KOPT-K1 (cell line): ENCODE results near the gene RAB34.

ENCODE experiments used
- H3K27ac ChIP-seq: fragments of 200-600 bp; sonication (generic); 2 replicates; pipeline ENCODE4 v1.5.1; 2016; ENCODE audit warnings: antibody characterized with exemption, mild to moderate bottlenecking, low read depth, low read length; ENCODE audit not compliant: poor library complexity, severe bottlenecking
- H3K36me3 ChIP-seq: fragments of 200-600 bp; sonication (generic); 2 replicates; pipeline ENCODE4 v1.5.1; 2017; ENCODE audit warnings: antibody characterized with exemption, mild to moderate bottlenecking, low read length, moderate library complexity; ENCODE audit not compliant: insufficient read depth
- H3K9me3 ChIP-seq: fragments of 200-600 bp; sonication (generic); 2 replicates; pipeline ENCODE4 v1.5.1; 2017; ENCODE audit warnings: antibody characterized with exemption, low read length, mild to moderate bottlenecking; ENCODE audit not compliant: insufficient read depth, poor library complexity, severe bottlenecking

Gene RAB34

DNA sequence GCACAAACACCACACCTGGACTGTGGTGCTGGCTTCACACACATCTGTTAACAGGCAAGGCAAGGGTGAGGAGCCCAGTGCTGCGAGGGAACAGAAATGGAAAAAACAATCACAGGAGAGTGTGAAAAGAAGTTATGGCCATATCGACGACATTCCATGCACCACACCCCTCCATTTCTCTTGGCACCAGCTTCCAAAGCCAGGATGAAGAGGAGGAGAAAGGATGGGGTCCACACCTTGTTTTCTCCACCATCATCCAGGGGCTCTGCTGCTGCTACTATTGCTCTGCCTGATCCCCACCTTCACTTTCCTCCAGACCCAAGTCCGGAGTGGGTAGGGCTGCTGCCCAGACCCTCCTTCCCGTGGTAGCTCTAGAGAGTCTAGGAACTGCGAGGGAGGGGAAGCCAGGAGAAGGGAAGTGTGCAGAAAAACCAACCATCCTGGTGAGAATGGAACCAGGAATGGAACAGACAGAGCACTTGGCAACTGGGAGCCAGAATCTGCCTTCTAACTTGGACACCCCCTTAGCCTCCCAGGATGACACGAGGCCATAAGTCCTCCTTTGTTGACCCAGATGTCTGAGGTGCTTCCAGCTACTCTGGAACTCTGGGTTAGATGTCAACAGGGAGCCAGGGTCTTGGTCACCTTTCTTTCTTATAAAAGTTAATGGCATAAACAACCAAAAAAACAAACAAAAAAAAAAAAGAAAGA lies 4.8 kb downstream of the RAB34 start:
- H3K9me3 ChIP-seq, result no peaks in the 10 kb centered on the region
- peak overlapping the region; percentile 87 for H3K27ac ChIP-seq
- no peaks in the 10 kb centered on the region for H3K36me3 ChIP-seq

DNA sequence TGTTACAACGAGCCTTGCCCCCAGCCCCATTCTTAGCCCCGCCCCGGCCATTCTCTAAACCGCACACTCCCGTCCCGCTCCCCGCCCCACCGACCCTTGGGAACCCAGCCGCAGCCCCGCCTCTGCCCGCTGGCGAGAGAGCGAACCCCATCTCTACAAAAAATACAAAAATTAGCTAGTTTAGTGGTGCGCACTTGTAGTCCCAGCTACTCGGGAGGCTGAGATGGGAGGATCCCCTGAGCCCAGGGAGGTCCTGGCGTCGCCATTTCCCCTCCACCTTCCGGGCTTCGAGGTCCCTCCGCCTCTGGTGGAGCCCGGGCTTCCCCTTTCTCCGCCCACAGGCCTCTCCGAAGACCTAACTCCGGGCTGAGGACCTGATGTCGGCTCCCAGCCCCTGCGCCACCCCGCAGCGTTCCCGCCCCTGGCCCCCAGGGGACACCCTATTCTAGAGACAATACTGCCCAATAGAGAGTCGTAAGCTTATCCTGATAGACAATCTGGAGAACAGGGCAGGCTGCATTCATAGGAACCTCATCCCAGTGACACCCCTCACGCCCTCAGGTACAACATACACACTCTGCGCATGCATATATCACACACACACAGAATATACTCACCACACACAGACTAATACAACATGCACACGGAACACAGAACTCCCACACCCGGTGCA lies 5.5 kb downstream of the RAB34 start:
- H3K9me3 ChIP-seq, result no peaks in the 10 kb centered on the region
- peak overlapping the region; percentile 87 for H3K27ac ChIP-seq
- no peaks in the 10 kb centered on the region for H3K36me3 ChIP-seq

DNA sequence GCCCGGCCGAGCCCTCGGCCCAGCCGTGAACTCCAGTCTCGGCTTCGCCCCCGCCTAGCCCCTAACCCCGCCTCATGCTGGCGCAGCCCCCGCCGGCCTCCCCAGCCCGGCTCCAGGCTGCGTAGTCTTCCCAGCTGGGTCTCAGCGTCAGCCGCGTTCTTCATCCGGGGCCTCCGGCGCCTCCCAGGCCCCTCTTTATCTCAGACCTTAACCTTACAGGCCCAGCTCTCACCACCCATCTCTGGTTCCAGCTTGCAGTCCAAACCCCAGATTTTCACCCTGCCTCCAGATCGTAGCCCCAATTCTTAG lies 6.0 kb downstream of the RAB34 start, which contains the start of gene PROCA1:
TSS of gene PROCA1 (minus strand) at position 166 of the 309 bp plus-strand sequence. CDS start 228 bp downstream, outside the sequence.
- H3K9me3 ChIP-seq, result no peaks in the 10 kb centered on the region
- H3K27ac ChIP-seq, result peak within 1 kb of the TSS; percentile 87
- H3K36me3 ChIP-seq, result no peaks in the 10 kb centered on the region

GRCh38 chr17:28710861-28711722 lies 6.6 kb downstream of the RAB34 start:
- H3K36me3 ChIP-seq, result peaks cover 5% of the 10 kb centered on the region; the same call in 1 of the 2 replicates
- H3K27ac ChIP-seq, result peak overlapping the region; percentile 87
- no peaks in the 10 kb centered on the region for H3K9me3 ChIP-seq

DNA sequence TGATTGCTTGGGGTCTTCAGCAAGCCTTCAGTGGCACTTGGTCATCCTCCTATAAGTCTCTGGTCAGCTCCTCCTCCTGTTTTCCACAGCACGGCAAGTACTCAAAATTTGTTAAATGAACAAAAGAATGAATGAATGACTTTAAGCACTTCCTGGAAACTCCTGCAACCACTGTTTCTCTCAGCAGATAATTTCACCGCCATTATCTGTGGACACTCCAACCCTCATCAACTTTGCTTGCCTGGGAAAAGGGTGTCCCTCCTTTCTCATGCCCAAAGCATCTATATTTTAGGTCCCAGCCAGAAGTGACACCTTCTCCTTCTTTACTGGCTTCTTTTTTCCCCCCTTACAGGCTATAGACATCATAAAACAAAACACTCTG lies 10.3 kb downstream of the RAB34 start:
- Histone ChIP-seq H3K27ac (no peak overlapping the region), H3K9me3 (no peaks in the 10 kb centered on the region), H3K36me3 (peaks cover 43% of the 10 kb centered on the region)

GRCh38 chr17:28706471-28707338 lies 11.0 kb downstream of the RAB34 start:
- Histone ChIP-seq H3K27ac (no peak overlapping the region), H3K9me3 (no peaks in the 10 kb centered on the region), H3K36me3 (peaks cover 49% of the 10 kb centered on the region)

- Histone ChIP-seq H3K27ac (no peak overlapping the region), H3K36me3 (peaks cover 58% of the 10 kb centered on the region), H3K9me3 (no peaks in the 10 kb centered on the region)
Observed at GRCh38 chr17:28705728-28706334, 11.8 kb downstream of the RAB34 start.

GRCh38 chr17:28705074-28705659 lies 12.5 kb downstream of the RAB34 start:
- H3K9me3 ChIP-seq, result no peaks in the 10 kb centered on the region
- H3K27ac ChIP-seq, result no peak overlapping the region
- peaks cover 65% of the 10 kb centered on the region for H3K36me3 ChIP-seq

DNA sequence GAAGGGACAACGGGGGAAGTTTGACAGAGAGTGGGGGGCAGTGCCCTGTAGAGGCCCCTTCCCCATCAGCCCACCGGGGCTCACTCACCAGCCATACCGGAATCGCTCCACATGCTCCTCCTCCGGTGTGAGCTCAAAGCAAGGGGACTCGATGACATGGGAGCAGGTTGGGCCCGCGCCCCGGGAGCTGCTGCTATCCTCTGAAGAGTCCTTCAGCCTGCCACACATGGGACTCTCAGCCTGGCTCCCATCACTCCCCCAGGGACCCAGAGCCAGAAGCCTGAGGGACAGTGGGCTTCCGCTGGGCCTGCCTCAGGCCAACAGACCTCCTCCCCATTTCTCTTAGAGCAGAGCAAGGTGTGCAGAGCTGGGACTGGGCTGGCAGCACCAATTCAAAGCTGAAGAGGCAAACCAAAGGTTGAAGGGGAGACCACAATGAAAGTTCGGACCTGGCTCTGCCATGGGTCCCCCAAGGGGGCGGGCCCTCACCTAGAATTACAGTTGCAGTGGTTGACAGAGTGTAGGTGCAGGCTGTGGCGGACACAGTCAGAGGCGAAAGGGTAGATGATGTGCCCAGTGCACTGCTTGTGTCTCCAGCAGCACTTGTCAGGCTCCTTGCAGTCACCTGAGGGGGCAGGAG lies 13.3 kb downstream of the RAB34 start:
- Histone ChIP-seq H3K9me3 (no peaks in the 10 kb centered on the region), H3K36me3 (peaks cover 73% of the 10 kb centered on the region), H3K27ac (no peak overlapping the region)

- peaks cover 79% of the 10 kb centered on the region for H3K36me3 ChIP-seq
- no peaks in the 10 kb centered on the region for H3K9me3 ChIP-seq
- H3K27ac ChIP-seq, result no peak overlapping the region
Observed at GRCh38 chr17:28703552-28704218, 14.0 kb downstream of the RAB34 start.

DNA sequence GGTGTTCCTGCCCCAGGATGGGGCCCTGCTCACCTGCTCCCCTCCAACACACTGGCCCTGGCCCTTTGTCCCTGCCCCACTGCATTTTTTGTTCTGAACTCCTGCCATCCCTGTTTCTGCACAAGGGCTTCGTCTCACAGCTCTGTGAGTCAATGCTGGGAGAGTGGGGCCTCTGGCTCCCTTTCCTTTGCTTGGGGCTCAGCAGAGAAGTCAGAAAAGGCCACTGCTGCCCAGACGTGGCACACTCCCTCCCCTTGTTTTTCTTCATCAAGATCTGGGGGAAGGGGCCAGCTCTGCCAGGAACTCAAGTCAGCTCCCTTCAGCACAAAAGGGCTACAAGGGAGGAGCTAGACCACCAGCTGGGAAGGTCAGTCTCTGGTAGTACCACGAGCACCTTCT lies 14.9 kb downstream of the RAB34 start:
- no peak overlapping the region for H3K27ac ChIP-seq
- H3K36me3 ChIP-seq, result peaks cover 89% of the 10 kb centered on the region
- no peaks in the 10 kb centered on the region for H3K9me3 ChIP-seq

DNA sequence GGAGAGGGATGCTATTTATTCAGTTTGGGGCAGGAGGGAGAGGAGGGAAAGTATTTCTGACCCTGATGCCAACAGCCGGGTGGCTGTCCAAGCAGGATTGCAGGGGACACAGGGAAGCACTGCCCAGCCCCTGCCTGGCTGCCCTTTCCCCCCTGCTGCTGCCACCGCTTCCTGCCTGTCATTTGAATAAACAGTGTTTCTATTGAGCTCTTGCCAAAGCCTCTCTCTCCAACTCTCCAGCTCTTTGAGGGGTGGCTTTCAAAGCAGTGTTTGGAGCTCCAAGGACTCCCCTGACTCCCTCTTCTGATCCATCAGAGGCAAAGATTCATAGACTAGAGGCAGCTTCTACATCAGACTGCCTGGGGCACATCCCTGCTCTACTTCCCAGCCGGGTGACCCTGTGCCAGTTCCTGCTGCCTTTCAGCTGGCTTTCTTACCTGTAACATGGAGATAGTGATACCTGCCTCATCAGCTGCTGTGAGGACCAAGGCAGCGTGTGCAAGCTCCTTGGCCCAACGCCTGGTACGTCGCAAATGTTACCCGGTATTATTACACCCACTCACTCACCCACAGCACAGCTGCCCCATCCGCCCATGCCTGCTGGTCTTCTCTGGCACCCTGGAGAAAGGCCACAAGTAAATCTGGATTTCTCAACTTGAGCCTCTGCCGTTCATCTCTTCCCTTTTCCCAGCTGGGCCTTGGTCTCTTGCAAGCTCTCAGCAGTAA lies 15.5 kb downstream of the RAB34 start:
- H3K9me3 ChIP-seq, result no peaks in the 10 kb centered on the region
- no peak overlapping the region for H3K27ac ChIP-seq
- H3K36me3 ChIP-seq, result peaks cover 94% of the 10 kb centered on the region
